8988T (cell line): ENCODE results near the gene DHRS2.
"Not testable (repeated sequence)": the region's sequence is repeated elsewhere in the genome, so short reads cannot be mapped to it uniquely, and the experiment has no call there.

Experiments used
- DNase-seq: peaks from one replicate; pipeline ENCODE4 v3.0.0; 2011

The DHRS2 gene

GRCh38 chr14:23634698-23635412 lies 1.3 kb upstream of the DHRS2 start:
- not testable (repeated sequence) for DNase-seq

GRCh38 chr14:23637312-23637654 lies 1.1 kb downstream of the DHRS2 start:
- DNase-seq: not testable (repeated sequence)

GRCh38 chr14:23637655-23638413 lies 1.7 kb downstream of the DHRS2 start:
- DNase-seq: not testable (repeated sequence)

GRCh38 chr14:23638414-23639047 lies 2.4 kb downstream of the DHRS2 start:
- DNase-seq: no peak

- no peak for DNase-seq
Measured at GRCh38 chr14:23639048-23639890, 3.1 kb downstream of the DHRS2 start.

GRCh38 chr14:23639891-23640523 lies 3.8 kb downstream of the DHRS2 start:
- no peak for DNase-seq

GRCh38 chr14:23640524-23641141 lies 4.5 kb downstream of the DHRS2 start:
- no peak for DNase-seq

- DNase-seq: no peak
Measured at GRCh38 chr14:23641180-23641914, 5.2 kb downstream of the DHRS2 start.

- no peak for DNase-seq
Measured at GRCh38 chr14:23641915-23642588, 5.9 kb downstream of the DHRS2 start.

- DNase-seq: no peak
Measured at GRCh38 chr14:23643533-23644194, 7.5 kb downstream of the DHRS2 start.

- no peak for DNase-seq
Measured at GRCh38 chr14:23644195-23644918, 8.2 kb downstream of the DHRS2 start.

GRCh38 chr14:23644919-23645336 lies 8.8 kb downstream of the DHRS2 start:
- no peak for DNase-seq

- no peak for DNase-seq
Measured at GRCh38 chr14:23645504-23645811, 9.3 kb downstream of the DHRS2 start.

GRCh38 chr14:23645812-23646647 lies 9.9 kb downstream of the DHRS2 start:
- DNase-seq: no peak

GRCh38 chr14:23646648-23647549 lies 10.7 kb downstream of the DHRS2 start:
- no peak for DNase-seq

GRCh38 chr14:23647619-23648018 lies 11.5 kb downstream of the DHRS2 start:
- DNase-seq: no peak

GRCh38 chr14:23648764-23649460 lies 12.7 kb downstream of the DHRS2 start:
- no peak for DNase-seq
